Smooth muscle cell of the brain vasculature (primary cell): Measurements from ENCODE around the gene NLGN4X.

Experiments used
- DNase-seq: peaks from one replicate; pipeline ENCODE4 v3.0.0-alpha.2; 2012; ENCODE audit warnings: low read depth, low spot score

The NLGN4X gene

GRCh38 chrX:6228720-6229119 lies at the start of gene NLGN4X:
TSS of gene NLGN4X (minus strand) at chrX:6228867. CDS start at chrX:6151466, 77,401 bp downstream.
- DNase-seq: no peak

GRCh38 chrX:6266041-6266440 lies 37.4 kb upstream of the NLGN4X start:
- no peak for DNase-seq

GRCh38 chrX:6262959-6263358 lies 34.3 kb upstream of the NLGN4X start:
- DNase-seq: no peak

GRCh38 chrX:6257025-6257424 lies 28.4 kb upstream of the NLGN4X start:
- no peak for DNase-seq

GRCh38 chrX:6244666-6245065 lies 16.0 kb upstream of the NLGN4X start:
- no peak for DNase-seq

- no peak for DNase-seq
These were observed 9.9 kb upstream of the NLGN4X start for GRCh38 chrX:6238576-6238975.

GRCh38 chrX:6227935-6228334 lies 732 bp downstream of the NLGN4X start:
- no peak for DNase-seq

GRCh38 chrX:6227453-6227835 lies 1.2 kb downstream of the NLGN4X start:
- no peak for DNase-seq

GRCh38 chrX:6226596-6227452 lies 1.8 kb downstream of the NLGN4X start:
- no peak for DNase-seq

- DNase-seq: no peak
These were observed 2.6 kb downstream of the NLGN4X start for GRCh38 chrX:6225911-6226595.

GRCh38 chrX:6225288-6225910 lies 3.3 kb downstream of the NLGN4X start:
- no peak for DNase-seq

GRCh38 chrX:6223516-6223915 lies 5.2 kb downstream of the NLGN4X start:
- DNase-seq: no peak

GRCh38 chrX:6210230-6210629 lies 18.4 kb downstream of the NLGN4X start:
- DNase-seq: no peak

- no peak for DNase-seq
These were observed 25.0 kb downstream of the NLGN4X start for GRCh38 chrX:6203462-6204215.

GRCh38 chrX:6199486-6199885 lies 29.2 kb downstream of the NLGN4X start:
- DNase-seq: no peak

- DNase-seq: no peak
These were observed 41.4 kb downstream of the NLGN4X start for GRCh38 chrX:6187256-6187655.

GRCh38 chrX:6184900-6185515 lies 43.7 kb downstream of the NLGN4X start:
- peak; percentile 17 for DNase-seq

- DNase-seq: no peak
These were observed 52.8 kb downstream of the NLGN4X start for GRCh38 chrX:6175914-6176313.

GRCh38 chrX:6170424-6170823 lies 58.2 kb downstream of the NLGN4X start:
- DNase-seq: no peak

- no peak for DNase-seq
These were observed 59.3 kb downstream of the NLGN4X start for GRCh38 chrX:6169407-6169806.

- DNase-seq: no peak
These were observed 64.9 kb downstream of the NLGN4X start for GRCh38 chrX:6163721-6164120.
